HEK293T (cell line): Measurements from ENCODE around the gene AZU1.

Source experiments
- CTCF ChIA-PET: fragments of 350-600 bp; formaldehyde crosslinking; extraction: SDS; loops from one replicate; lab custom pipeline; 2021; ENCODE audit warnings: antibody characterized with exemption, inconsistent platforms; lab: Yijun Ruan, JAX
- POLR2A ChIA-PET: fragments of 350-600 bp; formaldehyde crosslinking; extraction: SDS; loops from one replicate; lab custom pipeline; 2020; ENCODE audit warnings: antibody characterized with exemption, inconsistent platforms; lab: Yijun Ruan, JAX
- DNase-seq: peaks from one replicate; pipeline ENCODE4 v3.0.0; 2012; ENCODE audit warnings: mixed read lengths; ENCODE audit errors: extremely low spot score
- ARNT ChIP-seq: fragments of 450-650 bp; IDR thresholded peaks from 2 replicates; pipeline ENCODE4 v1.6.1; 2017; ENCODE audit warnings: mild to moderate bottlenecking
- BHLHE40 ChIP-seq: fragments of 450-650 bp; IDR thresholded peaks from 2 replicates; pipeline ENCODE4 v1.6.1; 2016; ENCODE audit warnings: mild to moderate bottlenecking, moderate library complexity, borderline replicate concordance
- CTBP1 ChIP-seq: fragments of 450-650 bp; IDR thresholded peaks from 2 replicates; pipeline ENCODE4 v1.6.1; 2016; ENCODE audit warnings: borderline replicate concordance
- ELF4 ChIP-seq: fragments of 450-650 bp; IDR thresholded peaks from 2 replicates; pipeline ENCODE4 v1.6.1; 2017; ENCODE audit warnings: antibody characterized with exemption
- FOXA1 ChIP-seq: fragments of 450-650 bp; IDR thresholded peaks from 2 replicates; pipeline ENCODE4 v1.6.1; 2016; ENCODE audit warnings: mild to moderate bottlenecking
- FOXK2 ChIP-seq: fragments of 450-650 bp; IDR thresholded peaks from 2 replicates; pipeline ENCODE4 v1.6.1; 2016; ENCODE audit warnings: mild to moderate bottlenecking
- FOXM1 ChIP-seq: fragments of 450-650 bp; IDR thresholded peaks from 2 replicates; pipeline ENCODE4 v1.6.1; 2017; ENCODE audit warnings: mild to moderate bottlenecking, borderline replicate concordance
- HDGF ChIP-seq: fragments of 450-650 bp; IDR thresholded peaks from 2 replicates; pipeline ENCODE4 v1.6.1; 2017; ENCODE audit warnings: antibody characterized with exemption, borderline replicate concordance
- L3MBTL2 ChIP-seq: fragments of 450-650 bp; conservative IDR thresholded peaks from 2 replicates; pipeline ENCODE4 v1.6.1; 2016; ENCODE audit warnings: mild to moderate bottlenecking
- LEF1 ChIP-seq: fragments of 450-650 bp; IDR thresholded peaks from 2 replicates; pipeline ENCODE4 v1.6.1; 2017; ENCODE audit warnings: mild to moderate bottlenecking, borderline replicate concordance
- NFRKB ChIP-seq: fragments of 450-650 bp; IDR thresholded peaks from 2 replicates; pipeline ENCODE4 v1.6.1; 2016; ENCODE audit warnings: mild to moderate bottlenecking, moderate library complexity
- PKNOX1 ChIP-seq: fragments of 450-650 bp; IDR thresholded peaks from 2 replicates; pipeline ENCODE4 v1.6.1; 2016
- SP1 ChIP-seq: fragments of 450-650 bp; IDR thresholded peaks from 2 replicates; pipeline ENCODE4 v1.6.1; 2017
- SUZ12 ChIP-seq: fragments of 450-650 bp; IDR thresholded peaks from 2 replicates; pipeline ENCODE4 v1.6.1; 2016; ENCODE audit warnings: mild to moderate bottlenecking
- TARDBP ChIP-seq: fragments of 450-650 bp; IDR thresholded peaks from 2 replicates; pipeline ENCODE4 v1.6.1; 2016
- ZNF384 ChIP-seq: fragments of 450-650 bp; IDR thresholded peaks from 2 replicates; pipeline ENCODE4 v1.6.1; 2016

Gene AZU1

DNA sequence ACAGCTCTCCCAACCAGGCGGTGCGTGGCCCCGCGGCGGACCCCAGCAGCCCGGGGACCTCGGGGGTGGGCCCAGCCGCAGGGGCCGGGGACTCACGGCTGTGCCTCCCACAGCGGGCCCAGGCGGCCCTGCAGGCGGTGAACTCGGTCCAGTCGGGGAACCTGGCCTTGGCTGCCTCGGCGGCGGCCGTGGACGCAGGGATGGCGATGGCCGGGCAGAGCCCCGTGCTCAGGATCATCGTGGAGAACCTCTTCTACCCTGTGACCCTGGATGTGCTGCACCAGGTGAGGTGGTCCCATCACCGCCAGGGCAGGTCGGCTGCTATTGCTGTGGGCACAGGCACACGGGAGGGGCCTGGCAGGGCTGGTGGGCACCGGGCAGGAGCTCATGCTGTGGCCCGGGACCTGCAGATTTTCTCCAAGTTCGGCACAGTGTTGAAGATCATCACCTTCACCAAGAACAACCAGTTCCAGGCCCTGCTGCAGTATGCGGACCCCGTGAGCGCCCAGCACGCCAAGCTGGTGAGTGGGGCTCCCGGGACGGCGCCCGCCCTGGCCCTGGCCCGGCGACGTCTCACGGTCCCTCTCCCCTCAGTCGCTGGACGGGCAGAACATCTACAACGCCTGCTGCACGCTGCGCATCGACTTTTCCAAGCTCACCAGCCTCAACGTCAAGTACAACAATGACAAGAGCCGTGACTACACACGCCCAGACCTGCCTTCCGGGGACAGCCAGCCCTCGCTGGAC lies 23.0 kb upstream of the AZU1 start:
- TF ChIP-seq SP1 (no peak), NFRKB (no peak), BHLHE40 (no peak), CTBP1 (no peak), L3MBTL2 (no peak), FOXA1 (no peak), TARDBP (no peak), LEF1 (no peak)
- no peak for DNase-seq
- ChIA-PET CTCF (no interaction called here), POLR2A (interaction anchor here (1.3 kb wide), 1 partner anchor 16 kb away, joined by 3 read pairs; no protein-coding TSS in a partner anchor)

DNA sequence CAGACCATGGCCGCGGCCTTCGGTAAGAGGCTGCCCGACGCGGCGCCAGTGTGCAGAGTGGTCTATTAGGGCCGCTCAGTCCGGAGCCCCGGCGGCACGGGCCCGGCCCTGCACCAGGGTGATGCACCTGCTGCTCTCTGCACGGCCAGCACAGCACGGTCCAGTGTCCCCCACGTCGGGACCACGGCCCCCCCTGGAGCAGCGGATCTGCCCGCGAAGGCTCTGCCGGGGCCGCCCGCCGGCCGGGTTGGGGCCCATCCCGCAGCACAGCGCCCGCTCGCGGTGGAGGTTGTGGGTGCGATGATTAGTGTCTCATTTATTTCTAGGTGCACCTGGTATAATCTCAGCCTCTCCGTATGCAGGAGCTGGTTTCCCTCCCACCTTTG lies 22.5 kb upstream of the AZU1 start:
- CTCF ChIA-PET = no interaction called here
- POLR2A ChIA-PET = interaction anchor here (1.3 kb wide), 1 partner anchor 16 kb away, joined by 3 read pairs; no protein-coding TSS in a partner anchor
- TF ChIP-seq NFRKB = no peak
- TF ChIP-seq L3MBTL2 = no peak
- TF ChIP-seq ARNT = no peak
- no peak for TF ChIP-seq LEF1
- TF ChIP-seq FOXA1 = no peak
- no peak for TF ChIP-seq FOXM1
- no peak for TF ChIP-seq TARDBP
- no peak for TF ChIP-seq SUZ12
- TF ChIP-seq CTBP1 = no peak
- TF ChIP-seq SP1 = no peak
- no peak for TF ChIP-seq PKNOX1
- TF ChIP-seq FOXK2 = no peak
- TF ChIP-seq ELF4 = no peak
- TF ChIP-seq BHLHE40 = no peak
- no peak for TF ChIP-seq HDGF
- no peak for TF ChIP-seq ZNF384
- DNase-seq = no peak

- TF ChIP-seq SP1 = no peak
- CTCF ChIA-PET = no interaction called here
- POLR2A ChIA-PET = no interaction called here
- DNase-seq = no peak
Measured at GRCh38 chr19:805600-806550, 21.8 kb upstream of the AZU1 start.

GRCh38 chr19:806815-807421 lies 20.7 kb upstream of the AZU1 start:
- TF ChIP-seq ARNT = no peak
- no peak for TF ChIP-seq BHLHE40
- TF ChIP-seq ZNF384 = no peak
- TF ChIP-seq ELF4 = no peak
- no peak for TF ChIP-seq NFRKB
- TF ChIP-seq TARDBP = no peak
- no peak for TF ChIP-seq FOXM1
- TF ChIP-seq CTBP1 = no peak
- TF ChIP-seq FOXA1 = no peak
- TF ChIP-seq FOXK2 = no peak
- TF ChIP-seq LEF1 = no peak
- TF ChIP-seq HDGF = no peak
- TF ChIP-seq L3MBTL2 = no peak
- no peak for TF ChIP-seq PKNOX1
- TF ChIP-seq SP1 = no peak
- no peak for TF ChIP-seq SUZ12
- ChIA-PET POLR2A (no interaction called here), CTCF (no interaction called here)
- DNase-seq = no peak

- no peak for DNase-seq
- TF ChIP-seq ZNF384 (no peak), FOXM1 (no peak), SUZ12 (no peak), FOXK2 (no peak), NFRKB (no peak), TARDBP (no peak), BHLHE40 (no peak), PKNOX1 (no peak)
- ChIA-PET CTCF (no interaction called here), POLR2A (no interaction called here)
Measured at GRCh38 chr19:807627-808422, 19.8 kb upstream of the AZU1 start.
